Eye (tissue), 1 donor: ENCODE measurements around the gene PRR16.
A peak's percentile ranks its signal among the peaks of the same experiment; 100 is the strongest.
"Not testable (repeated sequence)": the region's sequence is repeated elsewhere in the genome, so short reads cannot be mapped to it uniquely, and the experiment has no call there.

Source experiments
- DNase-seq: peaks from one replicate; pipeline ENCODE4 v3.0.0-alpha.2; 2015

PRR16 gene

DNA sequence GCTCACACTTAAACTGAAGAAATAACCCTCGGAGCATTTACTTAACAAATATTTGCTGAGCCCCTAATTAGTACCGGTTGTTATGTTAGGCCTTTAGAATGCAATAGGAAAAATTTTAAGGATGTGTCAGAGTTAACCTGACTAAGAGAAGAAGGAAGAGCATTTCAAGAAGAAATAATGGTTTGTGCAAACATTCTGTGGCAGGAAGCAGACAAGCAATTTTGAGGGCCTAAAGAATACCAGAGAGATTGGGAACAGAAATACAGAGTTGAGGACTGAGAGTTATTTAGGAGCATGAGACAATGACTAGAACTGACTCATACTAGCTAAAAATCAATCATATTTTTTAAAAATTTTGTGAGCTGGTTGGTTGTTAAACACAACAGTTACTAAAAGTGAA, 218.8 kb downstream of the PRR16 start:
- DNase-seq = no peak

DNA sequence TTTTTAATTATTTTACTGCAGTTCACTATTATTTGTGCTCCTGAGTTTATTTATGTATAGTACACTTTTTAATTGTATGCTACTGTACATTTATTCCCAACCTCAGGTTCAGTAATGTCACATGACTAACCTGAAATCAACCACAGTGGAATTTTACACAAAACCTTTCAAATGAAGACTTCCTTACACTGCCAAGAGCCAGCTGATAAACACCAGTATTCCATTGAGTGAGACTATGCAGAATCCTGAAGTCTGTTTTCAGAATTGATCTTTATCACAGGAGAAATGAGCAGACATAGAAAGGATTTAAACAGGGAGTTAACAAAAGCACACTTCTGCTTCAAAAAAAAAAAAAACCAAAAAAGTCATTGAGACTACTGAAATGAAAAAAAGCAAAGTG, 219.5 kb downstream of the PRR16 start:
- DNase-seq = no peak

DNA sequence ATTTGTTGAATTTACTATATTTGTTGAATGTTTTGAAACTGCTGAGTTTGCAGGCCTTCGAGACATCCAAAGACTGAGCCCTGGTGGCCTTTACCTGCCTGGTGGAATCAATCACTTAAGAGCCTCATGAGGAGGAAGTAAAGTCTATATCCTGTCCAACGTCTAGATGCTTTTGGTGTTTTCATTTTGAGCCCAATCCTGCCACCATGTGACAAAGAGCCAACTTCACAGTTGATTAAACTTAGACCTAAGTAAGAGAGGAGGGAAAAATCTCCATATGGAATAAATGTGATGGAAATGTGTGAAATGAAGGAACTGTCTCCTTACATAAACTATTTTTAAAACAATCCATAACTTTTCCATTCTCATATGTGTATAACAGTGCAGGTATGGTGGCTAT, 220.1 kb downstream of the PRR16 start:
- DNase-seq = no peak

GRCh38 chr5:120684749-120685415, 220.8 kb downstream of the PRR16 start:
- DNase-seq = peak; percentile 8

GRCh38 chr5:120690621-120691407, 226.7 kb downstream of the PRR16 start:
- no peak for DNase-seq

DNA sequence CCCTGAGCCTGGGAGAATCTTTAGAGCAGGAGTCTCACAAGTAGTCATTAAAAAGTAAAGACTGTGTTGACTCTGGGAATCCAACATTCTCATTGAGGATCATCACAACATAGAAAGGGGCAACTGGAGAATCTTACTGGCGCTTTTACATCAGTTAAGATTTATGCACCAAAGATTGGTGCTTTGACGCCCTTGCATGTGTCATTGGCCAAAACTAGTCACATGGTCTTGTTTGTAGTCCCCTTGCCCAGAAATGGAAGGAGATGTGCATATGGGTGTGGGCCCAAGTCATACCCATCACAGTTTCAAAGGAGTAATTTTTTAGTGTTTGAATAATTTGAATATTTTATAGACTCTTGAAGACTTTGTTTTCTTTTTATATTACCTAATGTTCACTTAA, 228.2 kb downstream of the PRR16 start:
- DNase-seq = no peak

- no peak for DNase-seq
These were observed 231.3 kb downstream of the PRR16 start for GRCh38 chr5:120695368-120695880.

DNA sequence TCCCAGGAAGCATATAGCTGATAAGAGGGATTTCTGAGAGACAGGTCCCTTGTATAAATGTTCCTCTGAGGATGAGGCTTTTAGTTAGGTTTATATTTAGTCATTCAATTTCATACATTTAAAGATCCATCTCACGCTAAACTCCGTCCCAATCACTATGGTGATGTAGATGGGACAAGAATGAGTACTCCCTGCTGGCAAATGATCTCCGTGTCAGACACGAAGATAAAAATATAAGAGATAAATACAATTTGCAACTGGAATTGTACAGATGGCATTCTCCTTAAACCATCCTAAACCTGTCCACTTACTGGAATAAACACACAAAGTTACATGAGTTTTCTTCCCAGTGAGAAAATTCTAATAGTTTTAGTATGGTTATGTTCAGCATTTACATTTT, 233.0 kb downstream of the PRR16 start:
- no peak for DNase-seq

DNA sequence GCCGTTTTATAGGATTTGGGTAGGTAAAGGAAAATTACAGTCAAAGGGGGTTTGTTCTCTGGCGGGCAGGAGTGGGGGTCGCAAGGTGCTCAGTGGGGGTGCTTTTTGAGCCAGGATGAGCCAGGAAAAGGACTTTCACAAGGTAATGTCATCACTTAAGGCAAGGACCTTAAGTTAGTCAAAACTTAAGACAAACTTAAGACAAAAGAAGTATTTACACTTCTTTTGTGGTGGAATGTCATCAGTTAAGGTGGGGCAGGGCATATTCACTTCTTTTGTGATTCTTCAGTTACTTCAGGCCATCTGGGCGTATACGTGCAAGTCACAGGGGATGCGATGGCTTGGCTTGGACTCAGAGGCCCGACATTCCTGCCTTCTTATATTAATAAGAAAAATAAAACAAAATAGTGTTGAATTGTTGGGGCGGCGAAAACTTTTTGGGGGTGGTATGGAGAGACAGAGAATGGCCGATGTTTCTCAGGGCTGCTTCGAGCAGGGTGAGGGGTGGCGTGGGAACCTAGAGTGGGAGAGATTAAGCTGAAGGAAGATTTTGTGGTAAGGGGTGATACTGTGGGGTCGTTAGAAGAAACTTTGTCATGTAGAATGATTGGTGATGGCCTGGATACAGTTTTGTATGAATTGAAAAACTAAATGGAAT, 233.7 kb downstream of the PRR16 start:
- DNase-seq = not testable (repeated sequence)

DNA sequence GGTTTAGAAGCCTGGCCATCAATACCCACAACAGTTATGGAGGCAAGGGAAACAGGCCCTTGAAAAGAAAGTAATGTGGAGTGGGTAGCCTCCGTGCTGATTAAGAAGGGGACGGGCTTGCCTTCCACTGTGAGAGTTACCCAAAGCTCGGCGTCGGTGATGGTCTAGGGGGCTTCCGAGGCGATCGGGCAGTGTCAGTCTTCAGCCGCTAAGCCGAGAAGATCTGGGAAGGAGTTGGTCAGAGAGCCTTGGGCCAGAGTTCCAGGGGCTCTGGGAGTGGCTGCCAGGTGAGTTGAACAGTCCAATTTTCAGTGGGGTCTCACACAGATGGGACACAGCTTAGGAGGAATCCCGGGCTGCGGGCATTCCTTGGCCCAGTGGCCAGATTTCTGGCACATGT, 236.6 kb downstream of the PRR16 start:
- DNase-seq = not testable (repeated sequence)

GRCh38 chr5:120702817-120703538, 238.9 kb downstream of the PRR16 start:
- DNase-seq = not testable (repeated sequence)

GRCh38 chr5:120703918-120704587, 240.0 kb downstream of the PRR16 start:
- no peak for DNase-seq

GRCh38 chr5:120706877-120707276, 242.8 kb downstream of the PRR16 start:
- DNase-seq = no peak

GRCh38 chr5:120717381-120717780, 253.3 kb downstream of the PRR16 start:
- DNase-seq = no peak

GRCh38 chr5:120730214-120730613, 266.1 kb downstream of the PRR16 start:
- no peak for DNase-seq

GRCh38 chr5:120734033-120734432, 269.9 kb downstream of the PRR16 start:
- DNase-seq = peak; percentile 8

- DNase-seq = no peak
These were observed 271.0 kb downstream of the PRR16 start for GRCh38 chr5:120735076-120735475.
